K562 (cell line): ENCODE results near the gene RTBDN.
"Not testable (repeated sequence)": the region's sequence is repeated elsewhere in the genome, so short reads cannot be mapped to it uniquely, and the experiment has no call there.

Experiments
- CAMTA2 ChIP-seq: fragments of 250-450 bp; sonication (Bioruptor Pico); conservative IDR thresholded peaks from 2 replicates; pipeline ENCODE4 v1.5.1; 2022
- CHD2 ChIP-seq: IDR thresholded peaks from 2 replicates; pipeline ENCODE4 v1.6.1; 2011; ENCODE audit warnings: low read depth, low read length
- MAX ChIP-seq: sonication (generic); formaldehyde crosslinking; IDR thresholded peaks from 2 replicates; pipeline ENCODE4 v1.9.0; 2022; ENCODE audit warnings: mild to moderate bottlenecking, missing genetic modification reagents
- MITF ChIP-seq: IDR thresholded peaks from 2 replicates; pipeline ENCODE4 v1.6.1; 2014; ENCODE audit warnings: antibody characterized with exemption
- SPI1 ChIP-seq: IDR thresholded peaks from 2 replicates; pipeline ENCODE4 v1.6.1; 2011; ENCODE audit warnings: low read depth, low read length, control low read depth, borderline replicate concordance
- TAF15 ChIP-seq: fragments of 200-400 bp; formaldehyde crosslinking; IDR thresholded peaks from 2 replicates; pipeline ENCODE4 v1.6.1; 2017; ENCODE audit warnings: mild to moderate bottlenecking, low read depth, low read length, moderate library complexity
- TAF7 ChIP-seq: fragments of 450-650 bp; IDR thresholded peaks from 2 replicates; pipeline ENCODE4 v1.6.1; 2016; ENCODE audit warnings: missing genetic modification characterization, missing compliant biosample characterization
- TBP ChIP-seq: optimal IDR thresholded peaks from 2 replicates; pipeline ENCODE3; 2011; ENCODE audit warnings: low read depth, low read length, improper control_type of control experiment
- ZNF217 ChIP-seq: sonication (generic); formaldehyde crosslinking; IDR thresholded peaks from 2 replicates; pipeline ENCODE4 v1.8.0; 2022; ENCODE audit warnings: mild to moderate bottlenecking, missing genetic modification reagents

GRCh38 chr19:12797607-12798006 lies 36.8 kb downstream of the RTBDN start:
- not testable (repeated sequence) for TF ChIP-seq TAF7 (tag); MITF; SPI1; MAX (CRISPR knock-in tag); CAMTA2 (CRISPR knock-in tag); CHD2; TBP; TAF15; ZNF217
